Measurements from ENCODE around the gene IRF5. TPM values are rescaled to one million over a fixed set of nuclear protein-coding genes. Genes with fewer than 3 reads are reported as not detected.

The IRF5 gene, protein sequence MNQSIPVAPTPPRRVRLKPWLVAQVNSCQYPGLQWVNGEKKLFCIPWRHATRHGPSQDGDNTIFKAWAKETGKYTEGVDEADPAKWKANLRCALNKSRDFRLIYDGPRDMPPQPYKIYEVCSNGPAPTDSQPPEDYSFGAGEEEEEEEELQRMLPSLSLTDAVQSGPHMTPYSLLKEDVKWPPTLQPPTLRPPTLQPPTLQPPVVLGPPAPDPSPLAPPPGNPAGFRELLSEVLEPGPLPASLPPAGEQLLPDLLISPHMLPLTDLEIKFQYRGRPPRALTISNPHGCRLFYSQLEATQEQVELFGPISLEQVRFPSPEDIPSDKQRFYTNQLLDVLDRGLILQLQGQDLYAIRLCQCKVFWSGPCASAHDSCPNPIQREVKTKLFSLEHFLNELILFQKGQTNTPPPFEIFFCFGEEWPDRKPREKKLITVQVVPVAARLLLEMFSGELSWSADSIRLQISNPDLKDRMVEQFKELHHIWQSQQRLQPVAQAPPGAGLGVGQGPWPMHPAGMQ
- 0.56 and 0.66 TPM in 2 replicates for polyA plus RNA-seq (2013)

- H3K27ac ChIP-seq (ENCODE audit: low read depth, low read length): no peak within 1 kb of the TSS
- no peak within 1 kb of the TSS for H2BK120ac ChIP-seq (ENCODE audit: insufficient read depth, low read length, poor library complexity)
- peak within 1 kb of the TSS; percentile 49 for H3K4me3 ChIP-seq (ENCODE audit: low read depth, low read length)
- H3K4me2 ChIP-seq (ENCODE audit: low read length): peak within 1 kb of the TSS; percentile 73
- H2BK5ac ChIP-seq (ENCODE audit: low read depth, low read length, poor library complexity): no peak within 1 kb of the TSS
- no CpG with 5 or more reads among the region's 83 CpGs for WGBS (ENCODE audit: extremely low coverage, insufficient coverage, insufficient read length)
- H2AFZ ChIP-seq (ENCODE audit: insufficient read depth, low read length, poor library complexity): peak within 1 kb of the TSS; percentile 23
- no peak within 1 kb of the TSS for H3K4ac ChIP-seq (ENCODE audit: low read depth, low read length)
- H4K91ac ChIP-seq (ENCODE audit: low read depth, low read length): no peak within 1 kb of the TSS
- H3K18ac ChIP-seq (ENCODE audit: low read length): no peak within 1 kb of the TSS
- no peak within 1 kb of the TSS for H2AK5ac ChIP-seq (ENCODE audit: low read length)
- H2BK12ac ChIP-seq (ENCODE audit: low read length): no peak within 1 kb of the TSS
- peak; percentile 77 to 80 for DNase-seq
- H3K79me2 ChIP-seq (ENCODE audit: control insufficient read depth, insufficient read depth, low read length, poor library complexity): no peaks in the 10 kb centered on the region
- peaks cover 0 to 3% of the 10 kb centered on the region in 2 experiments for H3K4me1 ChIP-seq (ENCODE audit: control insufficient read depth in 1 of 2, insufficient read depth in 2 of 2, low read length in 2 of 2)
- no peak within 1 kb of the TSS for H3K14ac ChIP-seq (ENCODE audit: low read length)
- H3K9me3 ChIP-seq (ENCODE audit: insufficient read depth, low read depth, low read length): peaks cover 5% of the 10 kb centered on the region
- no peaks in the 10 kb centered on the region for H3K79me1 ChIP-seq (ENCODE audit: low read length)
- H3K27me3 ChIP-seq (ENCODE audit: insufficient read depth, low read length): peaks cover 36% of the 10 kb centered on the region
- no peak within 1 kb of the TSS for H3K9ac ChIP-seq (ENCODE audit: low read length)
- H4K8ac ChIP-seq (ENCODE audit: low read depth, low read length): no peak within 1 kb of the TSS
- H4K12ac ChIP-seq (ENCODE audit: low read depth, low read length): no peak within 1 kb of the TSS
- no peaks in the 10 kb centered on the region for H3K36me3 ChIP-seq (ENCODE audit: control insufficient read depth in 1 of 2, insufficient read depth in 2 of 2, low read length in 2 of 2)
- no peak within 1 kb of the TSS for H3K23ac ChIP-seq (ENCODE audit: low read length)
Observed at GRCh38 chr7:128937647-128938543, at the start of gene IRF5. IRF5 (plus strand) TSS chr7:128937927; CDS start chr7:128942082, 4,155 bp downstream.

- Histone ChIP-seq H3K18ac (ENCODE audit: low read length) (no peak overlapping the region), H4K91ac (ENCODE audit: low read depth, low read length) (no peak overlapping the region), H3K79me1 (ENCODE audit: low read length) (no peaks in the 10 kb centered on the region), H2AFZ (ENCODE audit: insufficient read depth, low read length, poor library complexity) (no peak overlapping the region), H3K14ac (ENCODE audit: low read length) (no peak overlapping the region), H3K79me2 (ENCODE audit: control insufficient read depth, insufficient read depth, low read length, poor library complexity) (no peaks in the 10 kb centered on the region), H3K9ac (ENCODE audit: low read length) (no peak overlapping the region), H3K23ac (ENCODE audit: low read length) (no peak overlapping the region), H4K8ac (ENCODE audit: low read depth, low read length) (no peak overlapping the region), H4K12ac (ENCODE audit: low read depth, low read length) (no peak overlapping the region), H3K4me2 (ENCODE audit: low read length) (no peak overlapping the region), H3K36me3 (ENCODE audit: control insufficient read depth in 1 of 2, insufficient read depth in 2 of 2, low read length in 2 of 2) (no peaks in the 10 kb centered on the region), H2BK5ac (ENCODE audit: low read depth, low read length, poor library complexity) (no peak overlapping the region), H2AK5ac (ENCODE audit: low read length) (no peak overlapping the region), H3K4me3 (ENCODE audit: low read depth, low read length) (peak overlapping the region; percentile 40), H3K4me1 (ENCODE audit: control insufficient read depth in 1 of 2, insufficient read depth in 2 of 2, low read length in 2 of 2) (peaks cover 10 to 14% of the 10 kb centered on the region in 2 experiments), H2BK120ac (ENCODE audit: insufficient read depth, low read length, poor library complexity) (no peak overlapping the region), H3K4ac (ENCODE audit: low read depth, low read length) (no peak overlapping the region), H3K9me3 (ENCODE audit: insufficient read depth, low read depth, low read length) (peaks cover 24% of the 10 kb centered on the region), H2BK12ac (ENCODE audit: low read length) (no peak overlapping the region), H3K27ac (ENCODE audit: low read depth, low read length) (no peak overlapping the region), H3K27me3 (ENCODE audit: insufficient read depth, low read length) (peaks cover 10% of the 10 kb centered on the region)
- no CpG with 5 or more reads among the region's 7 CpGs for WGBS (ENCODE audit: extremely low coverage, insufficient coverage, insufficient read length)
- no peak for DNase-seq
Observed at GRCh38 chr7:128888039-128888755, 49.5 kb upstream of the IRF5 start.

- H3K79me1 ChIP-seq (ENCODE audit: low read length): no peaks in the 10 kb centered on the region
- no peak overlapping the region for H2BK120ac ChIP-seq (ENCODE audit: insufficient read depth, low read length, poor library complexity)
- H3K23ac ChIP-seq (ENCODE audit: low read length): no peak overlapping the region
- peaks cover 10 to 14% of the 10 kb centered on the region in 2 experiments for H3K4me1 ChIP-seq (ENCODE audit: control insufficient read depth in 1 of 2, insufficient read depth in 2 of 2, low read length in 2 of 2)
- no peak overlapping the region for H2BK12ac ChIP-seq (ENCODE audit: low read length)
- no peak overlapping the region for H2AK5ac ChIP-seq (ENCODE audit: low read length)
- no peak overlapping the region for H3K18ac ChIP-seq (ENCODE audit: low read length)
- no CpG with 5 or more reads among the region's 11 CpGs for WGBS (ENCODE audit: extremely low coverage, insufficient coverage, insufficient read length)
- no peak overlapping the region for H3K14ac ChIP-seq (ENCODE audit: low read length)
- no peak overlapping the region for H3K4ac ChIP-seq (ENCODE audit: low read depth, low read length)
- no peak overlapping the region for H4K8ac ChIP-seq (ENCODE audit: low read depth, low read length)
- no peak overlapping the region for H3K9ac ChIP-seq (ENCODE audit: low read length)
- H2BK5ac ChIP-seq (ENCODE audit: low read depth, low read length, poor library complexity): no peak overlapping the region
- H3K36me3 ChIP-seq (ENCODE audit: control insufficient read depth in 1 of 2, insufficient read depth in 2 of 2, low read length in 2 of 2): no peaks in the 10 kb centered on the region
- H3K4me2 ChIP-seq (ENCODE audit: low read length): no peak overlapping the region
- peaks cover 10% of the 10 kb centered on the region for H3K27me3 ChIP-seq (ENCODE audit: insufficient read depth, low read length)
- H4K12ac ChIP-seq (ENCODE audit: low read depth, low read length): no peak overlapping the region
- peaks cover 24% of the 10 kb centered on the region for H3K9me3 ChIP-seq (ENCODE audit: insufficient read depth, low read depth, low read length)
- no peak overlapping the region for H4K91ac ChIP-seq (ENCODE audit: low read depth, low read length)
- no peak overlapping the region for H3K4me3 ChIP-seq (ENCODE audit: low read depth, low read length)
- no peak for DNase-seq
- no peak overlapping the region for H3K27ac ChIP-seq (ENCODE audit: low read depth, low read length)
- no peaks in the 10 kb centered on the region for H3K79me2 ChIP-seq (ENCODE audit: control insufficient read depth, insufficient read depth, low read length, poor library complexity)
- H2AFZ ChIP-seq (ENCODE audit: insufficient read depth, low read length, poor library complexity): no peak overlapping the region
Observed at GRCh38 chr7:128888756-128889095, 49.0 kb upstream of the IRF5 start.

- H4K8ac ChIP-seq (ENCODE audit: low read depth, low read length): no peak overlapping the region
- peak; percentile 81 to 84 for DNase-seq
- H3K27ac ChIP-seq (ENCODE audit: low read depth, low read length): no peak overlapping the region
- H3K18ac ChIP-seq (ENCODE audit: low read length): no peak overlapping the region
- H3K79me1 ChIP-seq (ENCODE audit: low read length): no peaks in the 10 kb centered on the region
- no peak overlapping the region for H3K4ac ChIP-seq (ENCODE audit: low read depth, low read length)
- H3K23ac ChIP-seq (ENCODE audit: low read length): no peak overlapping the region
- no peak overlapping the region for H2BK12ac ChIP-seq (ENCODE audit: low read length)
- H4K12ac ChIP-seq (ENCODE audit: low read depth, low read length): no peak overlapping the region
- WGBS (ENCODE audit: extremely low coverage, insufficient coverage, insufficient read length): no CpG with 5 or more reads among the region's 8 CpGs
- H2BK120ac ChIP-seq (ENCODE audit: insufficient read depth, low read length, poor library complexity): no peak overlapping the region
- no peak overlapping the region for H4K91ac ChIP-seq (ENCODE audit: low read depth, low read length)
- H3K4me3 ChIP-seq (ENCODE audit: low read depth, low read length): no peak overlapping the region
- H3K4me1 ChIP-seq (ENCODE audit: control insufficient read depth in 1 of 2, insufficient read depth in 2 of 2, low read length in 2 of 2): peaks cover 10 to 14% of the 10 kb centered on the region in 2 experiments
- H2AFZ ChIP-seq (ENCODE audit: insufficient read depth, low read length, poor library complexity): no peak overlapping the region
- H3K79me2 ChIP-seq (ENCODE audit: control insufficient read depth, insufficient read depth, low read length, poor library complexity): no peaks in the 10 kb centered on the region
- H2BK5ac ChIP-seq (ENCODE audit: low read depth, low read length, poor library complexity): no peak overlapping the region
- no peak overlapping the region for H3K9ac ChIP-seq (ENCODE audit: low read length)
- H3K27me3 ChIP-seq (ENCODE audit: insufficient read depth, low read length): peaks cover 10% of the 10 kb centered on the region
- no peak overlapping the region for H2AK5ac ChIP-seq (ENCODE audit: low read length)
- no peaks in the 10 kb centered on the region for H3K36me3 ChIP-seq (ENCODE audit: control insufficient read depth in 1 of 2, insufficient read depth in 2 of 2, low read length in 2 of 2)
- no peak overlapping the region for H3K4me2 ChIP-seq (ENCODE audit: low read length)
- peaks cover 24% of the 10 kb centered on the region for H3K9me3 ChIP-seq (ENCODE audit: insufficient read depth, low read depth, low read length)
- no peak overlapping the region for H3K14ac ChIP-seq (ENCODE audit: low read length)
Observed at GRCh38 chr7:128889121-128889520, 48.6 kb upstream of the IRF5 start.
